Activated CD4-positive, alpha-beta T cell treated with anti-CD3 and anti-CD28 coated beads, Interleukin-2, amount 10 ng/mL, durations not matched to agents 24 days and 14 days (primary cell): ENCODE results near the gene VRK2. TPM values are rescaled to one million over a fixed set of nuclear protein-coding genes. Genes with fewer than 3 reads are reported as not detected.
"Not testable (repeated sequence)": the region's sequence is repeated elsewhere in the genome, so short reads cannot be mapped to it uniquely, and the experiment has no call there.

Experiments
- DNase-seq: peaks from one replicate; pipeline ENCODE4 v3.0.0; 2022
- H3K27ac Mint-ChIP-seq: one replicate; pipeline ENCODE4 v1.8.0; 2022; ENCODE audit warnings: mild to moderate bottlenecking, mixed read lengths
- H3K27me3 Mint-ChIP-seq: one replicate; pipeline ENCODE4 v1.8.0; 2022; ENCODE audit warnings: mixed read lengths
- H3K36me3 Mint-ChIP-seq: one replicate; pipeline ENCODE4 v1.8.0; 2022; ENCODE audit warnings: low read depth, mild to moderate bottlenecking, mixed read lengths
- H3K4me1 Mint-ChIP-seq: one replicate; pipeline ENCODE4 v1.8.0; 2021; ENCODE audit warnings: mixed read lengths
- H3K4me3 Mint-ChIP-seq: one replicate; pipeline ENCODE4 v1.8.0; 2022; ENCODE audit warnings: mild to moderate bottlenecking, moderate library complexity, mixed read lengths
- H3K9me3 Mint-ChIP-seq: one replicate; pipeline ENCODE4 v1.8.0; 2021; ENCODE audit warnings: mixed read lengths
- intact Hi-C: fragments of 100-400 bp; cut with micrococcal nuclease; formaldehyde crosslinking; loops from one replicate; pipeline ENCODE4 v1.15.1; 2023
- total RNA-seq: library from RNA; stranded (reverse); gene quantifications from 2 replicates; pipeline ENCODE4 v1.2.3, GENCODE V29; 2022

The VRK2 gene
- total RNA-seq, 1 donor from 2014 or later: 22.0 TPM

- DNase-seq, H3K4me3 Mint-ChIP-seq, H3K27me3 Mint-ChIP-seq, intact Hi-C loops, H3K27ac Mint-ChIP-seq, H3K4me1 Mint-ChIP-seq: not testable (repeated sequence)
- Mint-ChIP-seq H3K9me3 (peaks cover 31% of the 10 kb centered on the region), H3K36me3 (peaks cover 24% of the 10 kb centered on the region)
Measured at GRCh38 chr2:58171831-58172230, 125.2 kb downstream of the VRK2 start.

- DNase-seq, H3K27ac Mint-ChIP-seq, H3K4me1 Mint-ChIP-seq, intact Hi-C loops, H3K4me3 Mint-ChIP-seq, H3K27me3 Mint-ChIP-seq: not testable (repeated sequence)
- peaks cover 29% of the 10 kb centered on the region for H3K9me3 Mint-ChIP-seq
- H3K36me3 Mint-ChIP-seq: peaks cover 13% of the 10 kb centered on the region
Measured at GRCh38 chr2:58177187-58177586, 130.6 kb downstream of the VRK2 start.

- H3K27ac Mint-ChIP-seq, DNase-seq, H3K4me3 Mint-ChIP-seq, H3K36me3 Mint-ChIP-seq, H3K4me1 Mint-ChIP-seq, H3K27me3 Mint-ChIP-seq, intact Hi-C loops: not testable (repeated sequence)
- peaks cover 16% of the 10 kb centered on the region for H3K9me3 Mint-ChIP-seq
Measured at GRCh38 chr2:58180175-58180574, 133.6 kb downstream of the VRK2 start.

- no peak for DNase-seq
- Mint-ChIP-seq H3K4me1 (no peaks in the 10 kb centered on the region), H3K36me3 (peaks cover 7% of the 10 kb centered on the region), H3K9me3 (peaks cover 16% of the 10 kb centered on the region), H3K4me3 (no peak overlapping the region), H3K27me3 (no peaks in the 10 kb centered on the region), H3K27ac (no peak overlapping the region)
- intact Hi-C loops: no loop called here
Measured at GRCh38 chr2:58180635-58181034, 134.0 kb downstream of the VRK2 start.

GRCh38 chr2:58182527-58182926, 135.9 kb downstream of the VRK2 start:
- Mint-ChIP-seq H3K27ac (no peak overlapping the region), H3K36me3 (peaks cover 7% of the 10 kb centered on the region), H3K4me3 (no peak overlapping the region), H3K27me3 (no peaks in the 10 kb centered on the region), H3K9me3 (peaks cover 12% of the 10 kb centered on the region), H3K4me1 (no peaks in the 10 kb centered on the region)
- intact Hi-C loops: no loop called here
- no peak for DNase-seq

- H3K27ac Mint-ChIP-seq: no peak overlapping the region
- H3K9me3 Mint-ChIP-seq: no peaks in the 10 kb centered on the region
- no peak for DNase-seq
- no peaks in the 10 kb centered on the region for H3K4me1 Mint-ChIP-seq
- no peak overlapping the region for H3K4me3 Mint-ChIP-seq
- peaks cover 7% of the 10 kb centered on the region for H3K36me3 Mint-ChIP-seq
- H3K27me3 Mint-ChIP-seq: no peaks in the 10 kb centered on the region
- intact Hi-C loops: no loop called here
Measured at GRCh38 chr2:58186501-58186900, 139.9 kb downstream of the VRK2 start.

- H3K9me3 Mint-ChIP-seq, H3K27ac Mint-ChIP-seq, H3K4me3 Mint-ChIP-seq, intact Hi-C loops, H3K36me3 Mint-ChIP-seq, DNase-seq, H3K27me3 Mint-ChIP-seq, H3K4me1 Mint-ChIP-seq: not testable (repeated sequence)
Measured at GRCh38 chr2:58187022-58187421, 140.4 kb downstream of the VRK2 start.

- no peak overlapping the region for H3K4me3 Mint-ChIP-seq
Measured at GRCh38 chr2:58194458-58194857, 147.9 kb downstream of the VRK2 start.

GRCh38 chr2:58195662-58196061, 149.1 kb downstream of the VRK2 start:
- H3K4me1 Mint-ChIP-seq: no peaks in the 10 kb centered on the region
- no peaks in the 10 kb centered on the region for H3K9me3 Mint-ChIP-seq
- H3K27ac Mint-ChIP-seq: no peak overlapping the region
- no peak for DNase-seq
- H3K36me3 Mint-ChIP-seq: peaks cover 3% of the 10 kb centered on the region
- no peaks in the 10 kb centered on the region for H3K27me3 Mint-ChIP-seq
- intact Hi-C loops: no loop called here
- H3K4me3 Mint-ChIP-seq: no peak overlapping the region

More at GRCh38 chr2:58194458-58194857, 147.9 kb downstream of the VRK2 start:
- no peak overlapping the region for H3K27ac Mint-ChIP-seq
- H3K9me3 Mint-ChIP-seq: no peaks in the 10 kb centered on the region
- H3K27me3 Mint-ChIP-seq: no peaks in the 10 kb centered on the region
- intact Hi-C loops: no loop called here
- no peaks in the 10 kb centered on the region for H3K4me1 Mint-ChIP-seq
- H3K36me3 Mint-ChIP-seq: peaks cover 3% of the 10 kb centered on the region
- DNase-seq: no peak

GRCh38 chr2:58197894-58198293, 151.3 kb downstream of the VRK2 start:
- Mint-ChIP-seq H3K4me1 (no peaks in the 10 kb centered on the region), H3K4me3 (no peak overlapping the region), H3K27ac (no peak overlapping the region), H3K27me3 (no peaks in the 10 kb centered on the region), H3K9me3 (no peaks in the 10 kb centered on the region), H3K36me3 (peaks cover 6% of the 10 kb centered on the region)
- DNase-seq: no peak
- intact Hi-C loops: no loop called here

GRCh38 chr2:58202404-58202803, 155.8 kb downstream of the VRK2 start:
- H3K9me3 Mint-ChIP-seq: no peaks in the 10 kb centered on the region
- DNase-seq: no peak
- H3K4me1 Mint-ChIP-seq: no peaks in the 10 kb centered on the region
- H3K27ac Mint-ChIP-seq: no peak overlapping the region
- peaks cover 6% of the 10 kb centered on the region for H3K36me3 Mint-ChIP-seq
- no peak overlapping the region for H3K4me3 Mint-ChIP-seq
- intact Hi-C loops: no loop called here
- no peaks in the 10 kb centered on the region for H3K27me3 Mint-ChIP-seq

- intact Hi-C loops: no loop called here
- Mint-ChIP-seq H3K27me3 (no peaks in the 10 kb centered on the region), H3K9me3 (no peaks in the 10 kb centered on the region), H3K27ac (no peak overlapping the region), H3K4me3 (no peak overlapping the region), H3K36me3 (peaks cover 6% of the 10 kb centered on the region), H3K4me1 (no peaks in the 10 kb centered on the region)
- DNase-seq: no peak
Measured at GRCh38 chr2:58203018-58203417, 156.4 kb downstream of the VRK2 start.

GRCh38 chr2:58204195-58204959, 157.8 kb downstream of the VRK2 start:
- H3K36me3 Mint-ChIP-seq: peaks cover 6% of the 10 kb centered on the region
- H3K27me3 Mint-ChIP-seq: no peaks in the 10 kb centered on the region
- H3K4me1 Mint-ChIP-seq: no peaks in the 10 kb centered on the region
- H3K27ac Mint-ChIP-seq: no peak overlapping the region
- DNase-seq: no peak
- intact Hi-C loops: no loop called here
- no peak overlapping the region for H3K4me3 Mint-ChIP-seq
- H3K9me3 Mint-ChIP-seq: no peaks in the 10 kb centered on the region

GRCh38 chr2:58206785-58207184, 160.2 kb downstream of the VRK2 start:
- H3K27me3 Mint-ChIP-seq: no peaks in the 10 kb centered on the region
- intact Hi-C loops: no loop called here
- no peak overlapping the region for H3K4me3 Mint-ChIP-seq
- H3K9me3 Mint-ChIP-seq: peaks cover 4% of the 10 kb centered on the region
- no peak overlapping the region for H3K27ac Mint-ChIP-seq
- H3K4me1 Mint-ChIP-seq: no peaks in the 10 kb centered on the region
- peaks cover 22% of the 10 kb centered on the region for H3K36me3 Mint-ChIP-seq
- no peak for DNase-seq

GRCh38 chr2:58207189-58207588, 160.6 kb downstream of the VRK2 start:
- intact Hi-C loops: no loop called here
- no peak overlapping the region for H3K4me3 Mint-ChIP-seq
- no peaks in the 10 kb centered on the region for H3K4me1 Mint-ChIP-seq
- H3K27me3 Mint-ChIP-seq: no peaks in the 10 kb centered on the region
- DNase-seq: no peak
- peaks cover 8% of the 10 kb centered on the region for H3K9me3 Mint-ChIP-seq
- no peak overlapping the region for H3K27ac Mint-ChIP-seq
- peaks cover 26% of the 10 kb centered on the region for H3K36me3 Mint-ChIP-seq
